ENCODE data around the gene TMTC2.

Gene TMTC2

DNA sequence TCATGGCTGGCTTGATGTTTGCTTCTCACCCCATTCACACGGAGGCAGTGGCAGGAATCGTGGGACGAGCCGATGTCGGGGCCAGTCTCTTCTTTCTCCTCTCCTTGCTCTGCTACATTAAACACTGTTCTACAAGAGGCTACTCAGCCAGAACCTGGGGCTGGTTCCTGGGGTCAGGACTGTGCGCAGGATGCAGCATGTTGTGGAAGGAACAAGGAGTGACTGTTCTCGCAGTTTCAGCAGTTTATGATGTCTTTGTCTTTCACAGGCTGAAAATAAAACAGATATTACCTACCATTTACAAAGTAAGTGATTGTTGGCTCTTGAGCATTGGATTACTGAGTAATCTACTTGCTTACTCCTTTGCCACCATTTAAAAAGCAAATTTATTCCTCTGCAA lies 170.6 kb downstream of the TMTC2 start:
- ATAC-seq (no peak), DNase-seq (ENCODE audit: low spot score in 2 of 2) (no peak)
- Mint-ChIP-seq H3K36me3 (peaks cover 6% of the 10 kb centered on the region), H3K4me3 (no peak overlapping the region), H3K9me3 (no peaks in the 10 kb centered on the region), H3K4me1 (no peaks in the 10 kb centered on the region), H3K27ac (no peak overlapping the region)

DNA sequence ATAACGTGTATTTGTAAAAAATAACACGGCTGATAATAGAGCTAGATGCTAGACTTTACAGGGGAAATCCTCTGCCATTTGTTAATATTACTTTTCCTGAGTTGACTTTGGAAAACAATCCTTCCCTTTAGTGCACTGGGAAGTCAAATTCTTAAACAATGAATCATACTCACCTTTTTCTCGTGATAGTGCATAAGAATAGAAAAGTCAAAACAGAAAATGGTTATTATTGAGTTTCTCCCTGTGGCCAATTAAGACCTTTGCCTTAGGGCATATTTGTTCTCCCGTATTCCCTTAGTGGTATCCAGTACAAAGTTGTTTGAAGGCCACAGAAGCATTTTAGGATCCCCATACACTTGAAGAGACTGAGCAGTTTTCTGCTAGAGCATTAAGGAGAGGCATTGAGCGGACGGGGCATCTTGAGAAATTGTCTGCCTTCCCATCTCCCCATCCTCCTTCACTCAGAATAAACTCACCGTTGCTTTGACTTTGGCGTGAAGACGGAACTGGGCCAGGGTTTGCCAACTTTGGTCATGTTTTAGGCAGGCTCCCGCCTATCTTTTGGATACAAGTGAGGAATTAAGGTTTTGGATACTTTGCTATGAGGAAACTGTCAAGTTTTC lies 171.3 kb downstream of the TMTC2 start:
- ATAC-seq, result no peak
- H3K9me3 Mint-ChIP-seq, result no peaks in the 10 kb centered on the region
- no peak for DNase-seq (ENCODE audit: low spot score in 2 of 2)

DNA sequence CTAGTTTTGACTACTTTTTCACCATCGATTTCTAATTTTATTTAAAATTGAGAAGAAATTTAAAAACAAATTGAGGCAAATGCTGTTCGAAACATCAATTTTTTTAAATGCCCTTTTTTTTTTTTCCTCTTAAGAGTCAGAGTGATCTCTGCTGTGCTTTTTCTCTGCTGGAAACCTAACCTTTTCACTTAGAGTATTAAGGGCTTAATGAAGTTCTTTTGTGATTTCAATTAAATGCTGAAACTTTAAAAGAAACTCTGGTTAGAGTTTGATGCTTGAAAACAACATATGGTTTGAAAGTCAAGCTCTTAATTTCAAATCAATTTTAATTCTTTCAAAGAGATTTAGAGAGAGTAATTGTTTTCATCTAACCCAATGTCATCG lies 171.8 kb downstream of the TMTC2 start:
- Mint-ChIP-seq H3K4me1 (no peaks in the 10 kb centered on the region), H3K36me3 (peaks cover 6% of the 10 kb centered on the region)

More for the DNA sequence above, 171.3 kb downstream of the TMTC2 start:
- no peak overlapping the region for H3K27ac Mint-ChIP-seq
- no peak overlapping the region for H3K4me3 Mint-ChIP-seq
- peaks cover 6% of the 10 kb centered on the region for H3K36me3 Mint-ChIP-seq
- no peaks in the 10 kb centered on the region for H3K4me1 Mint-ChIP-seq

DNA sequence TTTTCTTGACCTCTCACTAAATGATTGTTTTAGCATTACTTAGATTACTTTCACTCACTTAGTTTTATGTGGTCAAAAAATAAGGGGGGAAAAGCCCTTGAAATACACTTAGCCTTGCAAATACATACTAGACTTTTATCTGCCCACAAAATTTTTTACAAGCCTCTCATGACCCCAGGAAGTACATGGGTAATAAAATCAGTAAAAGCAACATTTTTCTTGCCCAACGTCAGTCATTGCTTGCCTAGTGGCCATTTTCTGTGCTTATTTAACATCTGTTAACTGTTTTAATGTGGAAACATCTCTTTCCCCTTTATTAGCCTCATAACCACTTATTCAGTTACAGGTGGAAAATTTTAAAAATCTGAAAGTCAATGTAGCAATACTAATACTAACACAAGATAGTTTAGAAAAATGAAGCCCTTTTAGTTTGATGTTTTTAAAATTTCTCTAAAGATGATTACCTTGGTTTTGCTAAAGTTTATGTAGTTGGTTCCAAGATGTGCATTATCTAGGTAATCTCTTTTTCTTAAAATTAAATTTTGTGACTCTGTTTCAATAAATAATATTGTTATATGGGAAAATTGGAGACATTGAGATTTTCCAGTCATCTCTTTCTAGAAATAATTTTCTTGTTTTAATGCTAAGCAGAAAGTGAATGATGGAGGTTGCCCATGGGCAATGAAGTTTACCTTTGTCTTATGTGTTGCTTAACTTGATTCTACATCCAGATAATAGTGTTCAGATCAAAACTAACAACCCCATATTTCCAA lies 175.5 kb downstream of the TMTC2 start:
- no peaks in the 10 kb centered on the region for H3K9me3 Mint-ChIP-seq
- ATAC-seq, result no peak
- no peak for DNase-seq (ENCODE audit: low spot score in 2 of 2)
- no peak overlapping the region for H3K27ac Mint-ChIP-seq
- H3K4me3 Mint-ChIP-seq, result no peak overlapping the region
- H3K4me1 Mint-ChIP-seq, result no peaks in the 10 kb centered on the region
- H3K36me3 Mint-ChIP-seq, result peaks cover 6% of the 10 kb centered on the region

More for the DNA sequence above, 171.8 kb downstream of the TMTC2 start:
- DNase-seq (ENCODE audit: low spot score in 2 of 2) (no peak), ATAC-seq (no peak)
- H3K4me3 Mint-ChIP-seq, result no peak overlapping the region
- no peaks in the 10 kb centered on the region for H3K9me3 Mint-ChIP-seq
- H3K27ac Mint-ChIP-seq, result no peak overlapping the region

DNA sequence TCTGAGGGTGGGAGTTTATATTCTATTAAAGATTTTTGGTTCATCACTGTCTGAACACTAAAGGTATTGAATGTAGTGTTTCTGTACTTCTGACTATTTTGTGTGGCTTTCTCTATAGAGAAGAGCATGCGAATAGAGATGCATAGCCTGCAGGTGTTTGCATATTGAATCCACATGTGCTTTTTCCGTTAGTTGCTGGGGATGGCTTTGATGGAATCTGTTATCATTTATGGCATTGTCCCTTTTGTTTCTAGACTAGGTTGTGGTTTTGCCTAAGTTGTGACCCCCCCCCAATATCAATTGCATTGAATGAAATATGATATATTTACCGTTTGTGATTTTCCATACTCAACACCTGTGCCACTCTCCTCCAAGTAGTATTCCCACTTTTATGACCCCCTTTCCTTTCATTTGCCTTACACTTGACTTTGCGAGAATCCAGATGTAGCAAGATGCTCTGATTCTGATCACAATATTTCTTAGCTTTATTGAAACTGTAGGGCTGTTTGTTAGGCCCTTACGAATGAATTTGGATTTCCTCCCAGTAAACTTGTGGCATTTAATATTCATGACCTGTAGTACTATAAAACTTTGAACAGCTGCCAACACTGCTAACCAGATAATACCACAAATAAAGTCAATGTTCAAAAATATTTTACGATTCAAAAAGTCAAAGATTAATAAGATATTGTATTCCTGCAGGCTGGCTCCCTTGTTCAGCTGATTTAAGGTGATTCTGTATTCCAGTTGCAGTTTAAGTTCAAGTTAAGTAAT lies 176.4 kb downstream of the TMTC2 start:
- Mint-ChIP-seq H3K27ac (no peak overlapping the region), H3K4me1 (no peaks in the 10 kb centered on the region), H3K9me3 (no peaks in the 10 kb centered on the region), H3K4me3 (no peak overlapping the region), H3K36me3 (peaks cover 6% of the 10 kb centered on the region)
- no peak for DNase-seq (ENCODE audit: low spot score in 2 of 2)
- ATAC-seq, result no peak

DNA sequence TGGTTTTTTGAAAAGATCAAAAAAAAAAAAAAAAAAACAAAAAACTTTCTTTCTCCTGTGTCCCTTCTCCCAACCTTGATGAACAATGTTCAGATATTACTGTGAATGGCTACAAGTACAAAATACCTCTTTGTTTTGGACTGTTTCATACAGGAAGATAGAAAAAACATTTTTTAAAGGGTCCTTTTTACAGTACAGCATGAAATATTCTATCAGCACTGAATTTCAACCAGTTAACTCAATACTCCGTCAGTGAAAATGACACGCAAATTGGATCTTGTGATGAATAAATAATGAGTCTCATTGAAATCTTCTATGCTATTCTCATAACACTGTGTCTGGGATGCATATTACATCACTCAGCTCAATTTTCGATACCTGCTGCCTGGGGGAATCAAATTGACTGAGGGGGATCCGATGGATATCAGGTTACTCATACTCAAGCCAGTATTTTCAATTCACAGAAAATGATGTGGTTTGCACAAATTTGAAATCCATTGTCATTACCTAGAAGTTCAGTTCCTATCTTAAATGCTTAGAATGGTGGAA lies 179.6 kb downstream of the TMTC2 start:
- Mint-ChIP-seq H3K4me3 (no peak overlapping the region), H3K36me3 (no peaks in the 10 kb centered on the region), H3K27ac (no peak overlapping the region), H3K4me1 (peaks cover 7% of the 10 kb centered on the region), H3K9me3 (no peaks in the 10 kb centered on the region)
- DNase-seq (ENCODE audit: low spot score in 2 of 2) (no peak), ATAC-seq (no peak)

DNA sequence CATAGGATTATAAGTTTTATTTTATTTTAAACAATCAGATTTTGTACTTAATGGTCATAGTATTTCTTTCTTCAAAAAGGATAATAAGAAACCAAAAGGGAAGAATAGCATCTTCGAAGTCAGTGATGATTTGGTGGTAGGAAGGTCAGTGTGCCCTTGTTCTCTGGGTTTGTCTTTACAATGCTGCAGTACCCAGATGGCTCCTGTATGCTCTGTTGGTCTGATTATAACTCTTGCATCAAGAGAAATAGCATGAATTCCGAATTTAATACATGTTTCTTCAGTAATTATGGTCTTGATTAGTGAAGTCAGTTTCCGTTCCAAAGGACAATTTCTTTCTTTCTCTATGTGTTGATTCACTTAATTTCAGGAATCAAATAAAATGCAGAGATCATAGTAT lies 180.2 kb downstream of the TMTC2 start:
- Mint-ChIP-seq H3K4me1 (peaks cover 7% of the 10 kb centered on the region), H3K36me3 (no peaks in the 10 kb centered on the region), H3K4me3 (no peak overlapping the region), H3K27ac (no peak overlapping the region), H3K9me3 (no peaks in the 10 kb centered on the region)
- ATAC-seq (no peak), DNase-seq (ENCODE audit: low spot score in 2 of 2) (no peak)

DNA sequence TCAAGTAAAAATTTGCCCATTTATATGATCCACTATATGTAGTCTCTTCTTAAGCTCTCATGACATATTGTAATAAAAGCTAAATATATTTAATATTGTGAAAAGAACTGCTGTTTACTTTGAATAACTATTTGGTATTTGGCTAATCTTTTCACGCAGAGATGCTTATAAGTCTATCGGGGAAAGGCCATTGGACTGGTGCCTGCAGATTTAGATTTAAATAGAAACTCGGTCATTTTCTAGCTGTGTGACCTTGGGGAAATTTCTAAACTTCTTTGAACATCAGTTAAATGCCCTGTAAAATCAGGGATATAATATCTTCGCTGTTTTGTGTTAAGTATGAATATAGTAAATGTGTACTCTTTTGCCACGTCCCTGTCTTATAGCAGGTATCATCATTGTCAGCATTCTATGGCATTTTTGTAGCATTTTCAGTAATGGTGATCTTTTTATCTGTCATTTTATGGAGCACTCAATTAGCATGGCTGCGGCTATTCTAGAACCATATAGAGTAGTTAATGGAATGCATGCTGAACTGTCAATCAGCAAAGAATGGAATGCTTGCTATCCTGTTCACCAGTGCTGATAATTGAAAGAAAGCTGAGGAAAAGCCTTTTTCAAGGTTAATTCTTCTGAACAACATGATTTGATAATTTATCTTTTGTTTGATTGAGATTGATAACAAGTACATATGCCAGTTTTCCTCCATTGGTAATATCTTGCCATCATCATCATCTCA lies 181.2 kb downstream of the TMTC2 start:
- no peak for DNase-seq (ENCODE audit: low spot score in 2 of 2)
- no peaks in the 10 kb centered on the region for H3K9me3 Mint-ChIP-seq
- no peak overlapping the region for H3K4me3 Mint-ChIP-seq
- peaks cover 7% of the 10 kb centered on the region for H3K4me1 Mint-ChIP-seq
- no peaks in the 10 kb centered on the region for H3K36me3 Mint-ChIP-seq
- no peak overlapping the region for H3K27ac Mint-ChIP-seq
- ATAC-seq, result no peak

DNA sequence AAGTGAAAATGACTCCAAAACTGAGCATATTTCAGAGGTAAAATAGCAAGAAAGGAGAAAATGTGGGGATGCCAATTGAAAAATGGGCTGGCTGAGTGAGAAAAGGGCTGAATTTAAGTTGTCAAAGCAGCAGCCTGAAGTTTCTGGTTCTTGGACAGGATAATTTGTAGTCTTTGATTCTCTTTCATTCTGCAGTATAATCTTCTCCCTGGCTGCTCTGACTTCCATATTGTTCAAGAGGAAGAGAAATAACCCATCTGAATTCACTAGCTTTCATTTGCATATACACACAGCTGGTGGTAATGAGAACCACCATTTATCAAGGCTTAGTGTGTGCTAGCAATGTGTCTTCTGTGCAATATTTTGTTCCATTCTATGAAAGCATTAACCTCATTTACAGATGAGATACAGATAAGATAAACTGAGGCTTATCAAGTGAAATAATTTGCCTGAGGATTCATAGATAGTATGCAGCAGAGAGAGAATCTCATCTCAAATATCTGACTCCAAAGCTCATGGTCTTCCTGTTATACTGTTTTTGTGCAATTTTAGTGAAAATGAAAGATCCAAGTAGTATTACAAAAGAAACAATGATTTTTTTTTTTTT lies 184.2 kb downstream of the TMTC2 start:
- no peak for ATAC-seq
- Mint-ChIP-seq H3K36me3 (peaks cover 4% of the 10 kb centered on the region), H3K9me3 (no peaks in the 10 kb centered on the region), H3K4me1 (peaks cover 13% of the 10 kb centered on the region), H3K4me3 (no peak overlapping the region), H3K27ac (no peak overlapping the region)
- DNase-seq (ENCODE audit: low spot score in 2 of 2), result no peak

DNA sequence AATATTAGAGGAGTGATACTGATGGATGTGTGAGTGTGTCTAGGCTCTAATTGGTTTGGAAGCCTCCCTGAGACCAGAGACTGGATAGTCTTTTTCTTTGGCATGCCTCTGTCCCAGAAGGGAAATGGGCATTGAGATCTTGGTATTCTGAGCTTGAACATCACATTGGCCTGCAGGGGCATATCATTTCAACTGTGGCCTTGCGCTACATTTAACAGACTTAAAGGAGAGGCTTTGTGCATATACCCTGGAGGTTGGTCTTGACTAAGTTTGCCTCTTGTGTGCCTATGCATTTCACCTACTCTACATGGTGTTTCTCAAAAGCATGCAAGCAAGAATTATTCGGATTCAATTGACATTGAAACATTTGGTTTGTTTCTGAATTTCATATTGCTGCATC lies 185.4 kb downstream of the TMTC2 start:
- peaks cover 6% of the 10 kb centered on the region for H3K36me3 Mint-ChIP-seq
- H3K4me1 Mint-ChIP-seq, result peaks cover 17% of the 10 kb centered on the region
- no peak overlapping the region for H3K4me3 Mint-ChIP-seq
- DNase-seq (ENCODE audit: low spot score in 2 of 2), result no peak
- no peak overlapping the region for H3K27ac Mint-ChIP-seq
- no peak for ATAC-seq
- H3K9me3 Mint-ChIP-seq, result no peaks in the 10 kb centered on the region

DNA sequence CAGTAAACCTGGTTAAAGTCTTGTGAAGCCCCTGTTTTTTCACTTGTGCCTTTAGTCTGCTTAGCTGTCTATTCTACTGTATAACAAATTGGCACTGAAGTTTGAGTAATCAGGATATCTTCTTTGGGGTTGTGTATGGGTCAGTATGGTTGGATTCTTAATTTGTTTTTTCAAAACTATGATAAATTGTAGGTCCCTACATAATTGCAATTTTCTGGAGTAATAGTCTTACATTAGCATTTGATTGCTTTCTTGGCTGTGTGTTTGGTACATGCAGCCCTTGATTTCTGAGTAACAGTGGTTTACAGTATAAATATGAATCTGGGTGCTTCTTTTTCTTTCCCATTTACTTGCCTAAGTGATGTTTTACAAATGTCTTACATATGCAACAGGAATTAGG lies 186.6 kb downstream of the TMTC2 start:
- H3K9me3 Mint-ChIP-seq, result no peaks in the 10 kb centered on the region
- H3K4me3 Mint-ChIP-seq, result no peak overlapping the region
- H3K36me3 Mint-ChIP-seq, result peaks cover 6% of the 10 kb centered on the region
- H3K4me1 Mint-ChIP-seq, result peaks cover 17% of the 10 kb centered on the region
- ATAC-seq, result no peak
- DNase-seq (ENCODE audit: low spot score in 2 of 2), result no peak
- no peak overlapping the region for H3K27ac Mint-ChIP-seq

DNA sequence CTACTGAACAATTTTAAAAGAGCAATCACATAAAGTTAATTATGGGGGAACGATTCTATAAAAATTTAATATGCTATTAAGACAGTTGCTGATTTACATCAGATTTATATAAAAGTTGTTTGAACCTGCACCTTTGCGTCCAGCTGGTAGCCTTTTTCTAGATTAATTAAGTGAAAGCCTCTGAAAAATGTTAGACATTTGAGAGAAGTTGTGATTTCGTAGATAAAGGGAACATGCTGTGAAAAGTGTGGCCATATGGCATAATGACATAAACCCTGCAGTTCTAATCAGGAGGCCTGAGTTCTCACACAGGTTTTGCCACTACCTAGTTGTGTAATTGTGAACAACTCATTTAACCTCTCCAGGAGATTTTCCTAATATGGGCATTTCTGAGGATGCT lies 187.2 kb downstream of the TMTC2 start:
- H3K9me3 Mint-ChIP-seq, result no peaks in the 10 kb centered on the region
- peaks cover 6% of the 10 kb centered on the region for H3K36me3 Mint-ChIP-seq
- DNase-seq (ENCODE audit: low spot score in 2 of 2) (no peak), ATAC-seq (no peak)
- no peak overlapping the region for H3K27ac Mint-ChIP-seq
- H3K4me3 Mint-ChIP-seq, result no peak overlapping the region
- peaks cover 17% of the 10 kb centered on the region for H3K4me1 Mint-ChIP-seq

DNA sequence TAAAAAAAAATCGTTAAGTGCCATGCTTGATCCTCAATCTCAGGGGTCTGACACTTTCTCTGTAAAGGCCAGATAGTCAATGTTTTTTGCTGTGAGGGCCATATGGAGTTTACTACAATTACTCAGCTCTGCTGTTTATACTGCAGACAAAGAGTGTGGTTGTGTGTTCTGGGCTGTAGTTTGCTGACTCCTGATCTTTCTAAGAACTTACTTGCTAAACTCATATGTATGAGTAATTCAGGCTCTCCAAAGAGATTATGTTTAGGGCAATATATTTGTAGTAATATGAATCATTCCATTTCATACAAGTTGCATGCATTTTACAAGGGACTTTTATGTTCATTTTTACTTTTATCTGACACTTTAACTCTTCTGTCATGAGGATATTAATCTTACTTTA lies 188.2 kb downstream of the TMTC2 start:
- H3K27ac Mint-ChIP-seq, result no peak overlapping the region
- H3K4me3 Mint-ChIP-seq, result no peak overlapping the region
- H3K4me1 Mint-ChIP-seq, result peaks cover 17% of the 10 kb centered on the region
- peaks cover 6% of the 10 kb centered on the region for H3K36me3 Mint-ChIP-seq
- no peak for DNase-seq (ENCODE audit: low spot score in 2 of 2)
- peak; percentile 99 for ATAC-seq
- no peaks in the 10 kb centered on the region for H3K9me3 Mint-ChIP-seq

DNA sequence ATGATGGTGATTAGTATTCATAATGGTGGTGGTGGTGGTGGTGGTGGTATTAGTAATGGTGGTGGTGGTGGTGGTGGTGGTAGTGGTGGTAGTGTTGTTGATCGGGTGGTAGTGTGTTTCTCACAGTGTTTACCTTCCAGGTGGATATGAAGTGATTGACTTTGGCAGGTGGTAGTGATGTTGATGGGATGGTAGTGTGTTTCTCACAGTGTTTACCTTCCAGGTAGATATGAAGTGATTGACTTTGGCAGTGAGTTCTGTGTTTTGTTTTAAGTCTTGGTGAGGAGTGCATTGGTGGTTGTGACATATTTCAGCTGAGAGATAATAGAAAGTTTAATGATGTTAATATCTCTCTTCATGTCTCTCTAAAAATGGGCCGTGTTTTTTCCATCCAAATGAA lies 189.4 kb downstream of the TMTC2 start:
- Mint-ChIP-seq H3K4me1 (peaks cover 10% of the 10 kb centered on the region), H3K9me3 (no peaks in the 10 kb centered on the region), H3K27ac (peak overlapping the region; percentile 76), H3K36me3 (peaks cover 6% of the 10 kb centered on the region), H3K4me3 (no peak overlapping the region)
- DNase-seq (ENCODE audit: low spot score in 2 of 2) (no peak), ATAC-seq (no peak)

DNA sequence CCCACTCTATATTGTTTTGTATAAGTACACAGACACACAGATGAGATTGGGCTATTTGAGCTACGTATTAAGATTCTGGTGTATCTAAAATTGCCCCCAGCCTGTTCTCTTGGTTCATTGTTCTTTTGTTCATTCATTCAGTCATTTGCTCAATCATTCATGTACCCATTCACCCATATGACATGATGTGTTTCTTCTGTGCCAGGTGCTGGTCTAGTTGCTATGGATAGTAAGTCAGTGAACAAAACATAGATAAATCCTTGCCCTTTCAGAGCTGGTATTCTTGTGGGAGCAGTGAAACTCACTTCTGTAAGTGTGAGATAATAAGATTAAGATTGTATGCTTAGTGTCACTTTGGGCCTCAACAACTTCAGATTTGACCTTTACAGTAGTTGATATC lies 191.3 kb downstream of the TMTC2 start:
- peaks cover 10% of the 10 kb centered on the region for H3K4me1 Mint-ChIP-seq
- ATAC-seq, result peak; percentile 29
- no peak overlapping the region for H3K27ac Mint-ChIP-seq
- no peak overlapping the region for H3K4me3 Mint-ChIP-seq
- H3K9me3 Mint-ChIP-seq, result no peaks in the 10 kb centered on the region
- DNase-seq (ENCODE audit: low spot score in 2 of 2), result no peak
- peaks cover 6% of the 10 kb centered on the region for H3K36me3 Mint-ChIP-seq

Measured in stimulated activated effector memory CD8-positive, alpha-beta T cell treated with anti-CD3 and anti-CD28 coated beads, Interleukin-12 subunit alpha, Interleukin-12 subunit beta, amount 100 ng/mL, for 72 hours (primary cell).